Tibial nerve (tissue), 4 donors: ENCODE data around the gene KIAA0232.

Experiments used
- CTCF ChIP-seq, 5 experiments: fragments of 200-600 bp in 3 of 5; fragments of 450-650 bp in 2 of 5; sonication (generic) in 3 of 5; IDR thresholded peaks; one replicate each; pipeline ENCODE4 v1.5.1; 2016 to 2019; ENCODE audit warnings: antibody characterized with exemption in 5 of 5, mild to moderate bottlenecking in 3 of 5, moderate library complexity in 2 of 5
- EP300 ChIP-seq, 2 donors: sonication (generic); formaldehyde crosslinking; IDR thresholded peaks; one replicate each; pipeline ENCODE4 v1.6.1; 2017; ENCODE audit warnings: antibody characterized with exemption in 2 of 2, mild to moderate bottlenecking in 1 of 2
- POLR2A ChIP-seq, 2 donors: fragments of 450-650 bp; IDR thresholded peaks; one replicate each; pipeline ENCODE4 v1.6.1; 2017; ENCODE audit warnings: antibody characterized with exemption in 2 of 2, mild to moderate bottlenecking in 2 of 2, moderate library complexity in 2 of 2

- TF ChIP-seq CTCF (IDR thresholded peaks at IDR 0.05) (no peak), POLR2A (IDR thresholded peaks at IDR 0.05) (no peak), EP300 (IDR thresholded peaks at IDR 0.05) (no peak)
These were observed 119.3 kb downstream of the KIAA0232 start for GRCh38 chr4:6901669-6902317.
